ENCODE data around the gene RASAL1.
A peak's percentile ranks its signal among the peaks of the same experiment; 100 is the strongest.

RASAL1 gene

DNA sequence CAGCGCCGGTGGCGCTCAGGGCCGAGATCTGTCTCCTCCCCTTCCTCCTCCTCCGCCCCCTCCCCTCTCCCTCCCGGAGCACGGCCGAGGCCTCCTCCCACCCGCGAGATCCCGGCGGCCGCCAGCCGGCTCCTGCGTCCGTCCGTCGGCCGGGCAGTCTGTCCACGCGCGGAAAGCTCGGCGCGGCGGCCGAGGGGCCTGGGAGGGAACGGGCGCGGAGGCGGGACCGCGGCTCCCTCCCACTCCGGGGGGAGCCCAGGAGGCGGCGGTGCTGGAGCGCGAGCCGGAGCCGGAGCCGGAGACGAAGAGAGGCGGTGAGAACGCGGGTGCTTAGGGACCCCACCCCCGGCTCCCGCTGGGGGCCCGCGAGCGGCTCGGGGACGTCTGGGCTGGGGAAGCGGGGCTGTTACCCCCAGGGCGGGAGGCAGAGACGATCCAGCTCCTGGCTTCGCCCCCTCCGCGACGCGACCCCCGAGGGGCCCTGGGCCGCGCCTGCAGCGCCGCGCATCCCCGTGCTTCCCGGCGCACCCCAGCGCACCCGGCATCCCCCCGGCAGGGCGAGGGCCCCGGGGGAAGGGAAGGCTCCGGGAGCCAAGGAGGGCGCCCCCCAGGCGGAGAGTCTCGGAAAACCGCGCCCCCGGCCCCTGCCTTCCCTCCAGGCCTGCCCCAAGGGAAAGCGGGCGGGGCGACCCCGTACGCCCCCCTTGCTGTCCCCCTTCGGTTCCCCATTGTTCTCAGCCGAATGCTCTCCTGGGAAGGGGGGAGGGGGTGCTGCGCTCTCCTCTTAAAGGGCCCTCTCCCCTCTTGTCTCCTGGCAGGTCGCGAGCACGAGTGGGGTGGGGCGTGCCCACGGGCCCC lies 78.7 kb downstream of the RASAL1 start, which contains the start of gene DTX1:
Gene DTX1 (plus strand): TSS at position 100 of the 858 bp plus-strand sequence. CDS start 1,463 bp downstream, outside the sequence.
- DNase-seq (ENCODE audit: low spot score) = peak; percentile 47

DNA sequence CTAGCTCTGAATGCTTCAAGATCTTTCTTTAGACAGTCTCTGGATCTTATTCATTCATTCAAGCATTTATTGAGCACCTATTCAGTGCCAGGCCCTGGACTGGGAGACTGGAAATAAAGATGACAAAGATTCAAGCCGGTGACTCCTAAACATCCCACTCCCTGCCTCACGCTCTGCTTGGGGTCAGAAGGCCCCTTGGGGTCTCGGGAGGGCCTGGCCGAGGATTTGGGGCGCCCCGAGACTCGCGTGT lies 79.3 kb downstream of the RASAL1 start:
- DNase-seq (ENCODE audit: low spot score) = no peak

DNA sequence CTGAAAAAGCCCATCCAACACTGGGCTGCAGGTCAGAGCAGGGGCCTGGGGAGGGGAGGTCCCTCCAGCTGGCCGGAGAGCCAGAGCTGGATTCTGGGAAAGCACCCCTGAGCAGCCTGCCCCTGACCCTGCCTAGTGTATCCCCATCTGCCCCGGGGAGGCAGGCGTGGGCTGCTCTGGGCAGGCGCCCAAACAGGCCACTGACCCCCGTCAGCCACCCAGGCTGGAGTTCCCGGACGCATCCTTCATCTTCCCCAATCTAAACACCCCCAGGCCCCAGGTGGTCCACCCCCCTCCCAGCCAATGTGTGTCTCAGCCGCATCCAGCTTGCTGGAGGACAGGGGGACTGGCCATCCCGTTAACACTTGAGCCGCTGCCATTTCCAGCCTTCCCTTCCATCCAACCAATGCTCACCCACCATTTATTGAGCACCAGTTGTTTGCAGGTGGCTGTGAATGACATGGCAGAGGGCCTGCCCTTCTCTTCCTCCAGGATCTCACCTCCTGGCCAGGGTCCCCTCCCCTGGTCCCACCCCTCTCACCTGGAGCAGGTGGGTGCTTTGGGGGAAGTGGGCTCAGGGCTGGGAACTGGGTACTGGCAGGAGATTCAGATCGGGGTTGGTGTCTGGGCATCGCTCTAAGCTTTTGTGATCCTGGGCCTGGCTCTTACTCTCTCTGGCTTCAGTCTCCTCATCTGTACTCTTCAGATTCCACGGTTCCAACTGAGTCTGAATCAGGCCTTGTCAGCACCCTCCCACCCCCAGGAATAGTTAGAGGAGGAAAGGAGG lies 79.8 kb downstream of the RASAL1 start:
- no peak for DNase-seq (ENCODE audit: low spot score)

DNA sequence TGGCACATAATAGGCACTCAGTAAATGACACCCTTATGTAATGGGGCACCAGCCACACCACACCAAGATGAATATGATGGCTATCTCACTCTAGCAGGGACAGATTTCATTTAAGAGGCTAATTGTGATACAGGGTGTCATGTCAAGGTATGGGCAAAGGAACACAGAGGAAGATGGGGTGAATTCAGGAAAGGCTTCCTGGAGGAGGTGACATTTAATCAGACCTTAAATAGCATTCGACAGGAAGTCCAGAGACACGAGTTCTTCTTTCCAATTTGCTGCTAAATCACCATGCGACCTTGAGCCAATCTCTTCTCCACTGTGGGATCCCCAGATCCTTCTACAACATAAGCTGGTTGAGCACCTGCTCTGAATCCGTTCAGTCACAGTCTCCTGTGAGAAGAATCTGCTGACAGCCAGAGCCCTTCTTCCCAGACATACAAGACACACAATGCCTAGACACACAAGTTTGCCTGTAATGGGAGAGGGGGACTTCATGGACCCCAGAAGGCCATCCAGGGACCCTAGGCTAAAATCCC lies 80.5 kb downstream of the RASAL1 start:
- DNase-seq (ENCODE audit: low spot score) = no peak

DNA sequence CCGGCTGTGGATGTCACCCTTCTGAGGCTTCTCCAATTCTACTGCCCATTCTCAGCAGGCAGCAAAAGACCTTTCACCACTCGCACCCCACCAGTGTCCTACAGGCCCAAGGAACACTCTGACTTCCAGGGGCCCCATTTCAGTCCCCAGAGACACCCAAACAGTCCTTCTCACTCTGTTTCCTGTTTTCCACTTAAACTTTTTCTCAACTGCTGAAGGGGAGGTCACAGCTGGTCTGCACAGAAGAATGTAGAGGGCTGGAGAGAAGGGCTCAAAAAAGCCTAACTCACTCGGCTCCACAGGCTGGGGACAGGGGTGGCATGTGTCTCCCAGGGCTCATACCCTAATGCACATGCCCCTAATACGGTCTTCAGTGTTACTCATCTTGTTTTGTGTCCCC lies 83.2 kb downstream of the RASAL1 start:
- DNase-seq (ENCODE audit: low spot score) = no peak

DNA sequence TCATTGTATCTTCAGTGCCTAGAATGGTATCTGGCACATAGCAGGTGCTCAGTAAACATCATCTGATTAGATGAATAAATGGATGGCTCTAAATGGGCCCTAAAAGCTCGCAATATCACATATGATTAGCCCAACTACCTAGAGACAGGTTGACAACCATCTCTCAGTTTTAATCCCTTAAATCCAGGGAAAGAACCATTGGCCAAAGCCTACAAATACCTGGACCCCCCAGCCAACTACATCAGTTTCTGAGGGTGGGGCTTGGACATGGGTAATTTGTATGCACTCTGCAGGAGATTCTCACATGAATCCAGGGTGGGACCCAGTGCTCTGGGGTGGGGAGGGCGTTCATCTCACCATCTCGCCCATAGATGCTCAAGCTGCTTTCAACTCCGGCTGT lies 83.8 kb downstream of the RASAL1 start:
- DNase-seq (ENCODE audit: low spot score) = no peak

DNA sequence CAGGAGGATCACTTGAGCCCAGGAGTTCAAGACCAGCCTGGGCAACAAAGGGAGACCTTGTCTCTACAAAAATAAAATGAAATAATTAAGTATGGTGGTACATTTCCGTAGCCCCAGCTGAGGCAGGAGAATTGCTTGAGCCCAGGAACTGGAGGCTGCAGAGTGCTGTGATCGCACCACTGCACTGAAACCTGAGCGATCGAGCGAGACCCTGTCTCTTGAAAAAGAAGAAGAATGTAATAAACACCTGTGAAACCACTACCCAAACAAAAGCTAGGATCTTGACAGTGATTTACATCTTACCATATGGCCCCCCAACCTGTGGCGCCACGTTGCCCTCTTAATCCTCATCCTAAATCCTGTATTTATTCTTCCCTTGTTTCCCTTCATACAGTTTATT lies 84.8 kb downstream of the RASAL1 start:
- DNase-seq (ENCODE audit: low spot score) = no peak

DNA sequence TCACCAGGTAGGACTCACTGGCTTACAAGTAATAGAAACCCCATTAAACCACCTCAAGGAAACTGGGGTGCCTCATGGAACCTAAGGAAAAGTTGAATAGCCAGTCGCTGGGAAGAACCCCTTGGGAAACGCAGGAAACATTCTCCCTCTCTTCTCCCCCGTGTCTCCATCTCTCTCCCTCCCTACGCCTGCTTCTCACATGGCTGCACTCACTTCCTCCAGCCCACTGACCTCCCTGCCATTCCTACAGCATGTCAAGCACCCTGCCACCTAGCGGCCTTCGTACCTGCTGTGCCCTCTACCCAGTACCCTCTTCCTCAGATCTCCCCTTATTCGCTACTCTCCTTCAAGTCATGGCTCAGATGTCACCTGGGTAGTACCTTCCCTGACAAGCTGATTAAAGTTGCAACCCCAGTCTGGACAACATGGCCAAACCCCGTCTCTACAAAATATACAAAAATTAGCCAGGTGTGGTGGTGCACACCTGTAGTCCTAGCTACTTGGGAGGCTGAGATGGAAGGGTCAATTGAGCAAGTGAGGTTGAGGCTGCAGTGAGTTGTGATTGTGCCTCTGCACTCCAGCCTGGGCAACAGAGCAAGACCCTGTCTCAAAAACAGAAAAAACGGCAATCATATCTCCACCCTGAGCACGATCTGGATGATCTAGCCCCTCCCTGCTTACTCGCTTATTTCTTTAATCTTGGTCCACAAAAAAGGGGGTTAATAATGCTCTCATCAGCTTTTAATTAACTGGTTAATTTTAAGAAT lies 85.4 kb downstream of the RASAL1 start:
- DNase-seq (ENCODE audit: low spot score) = no peak
